Measurements from ENCODE around the gene DDX59. TPM values are rescaled to one million over a fixed set of nuclear protein-coding genes. Genes with fewer than 3 reads are reported as not detected.

Gene DDX59
- total and polyA plus RNA-seq, 8 donors, result 12.1 to 23.9 (median 21.0) TPM

DNA sequence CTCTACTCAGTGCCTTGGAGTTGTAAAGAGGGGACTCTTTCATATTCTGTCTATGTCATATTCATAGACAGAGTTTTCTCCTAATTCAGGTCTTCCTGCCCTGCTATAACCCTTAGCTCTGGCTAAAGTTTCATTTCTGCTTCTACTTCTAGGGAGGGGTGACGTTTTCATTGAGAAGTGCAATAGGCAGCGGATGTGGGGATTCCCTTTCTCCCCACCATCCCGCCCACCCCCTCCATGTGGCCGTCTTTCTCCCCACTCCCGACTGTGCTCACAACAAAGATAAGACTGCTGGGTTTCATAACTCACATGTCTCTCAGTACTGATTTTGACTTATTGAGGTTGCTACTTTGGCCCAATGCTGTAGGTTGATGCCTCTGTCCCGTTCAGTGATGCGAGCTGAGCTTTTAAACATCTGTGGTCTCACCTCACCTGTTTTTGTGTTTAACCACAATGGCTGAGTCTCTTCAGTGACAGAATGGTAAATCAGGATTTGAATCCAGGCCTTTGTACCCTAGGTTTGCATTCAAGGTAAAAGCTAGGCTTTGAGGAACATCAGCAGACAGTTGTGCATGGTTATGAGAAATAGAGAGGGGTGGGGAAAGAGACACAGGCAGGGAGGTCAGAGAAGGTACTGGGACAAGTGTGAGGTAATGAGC lies 41.4 kb downstream of the DDX59 start:
- H3K27me3 ChIP-seq, result no peaks in the 10 kb centered on the region
- no peaks in the 10 kb centered on the region for H3K9me3 ChIP-seq
- no peak for DNase-seq
- 62 to 65% (median 65%) methylated on average over 7 of the region's 7 CpGs for WGBS, 5 donors
- intact Hi-C loops (cut with DNase I; ENCODE audit: low total_unique reads), result loop anchor here (10.0 kb wide), 1 partner anchor 176 kb away; no protein-coding TSS in a partner anchor
- no peak overlapping the region for H3K4me3 ChIP-seq
- H3K27ac ChIP-seq, result no peak overlapping the region
- H3K4me1 ChIP-seq, result no peaks in the 10 kb centered on the region
- no peaks in the 10 kb centered on the region for H3K36me3 ChIP-seq
- TF ChIP-seq EP300 (IDR thresholded peaks at IDR 0.05) (no peak), POLR2AphosphoS5 (IDR thresholded peaks at IDR 0.05) (no peak), POLR2A (IDR thresholded peaks at IDR 0.05) (no peak)
- TF ChIP-seq, protein P1, sequence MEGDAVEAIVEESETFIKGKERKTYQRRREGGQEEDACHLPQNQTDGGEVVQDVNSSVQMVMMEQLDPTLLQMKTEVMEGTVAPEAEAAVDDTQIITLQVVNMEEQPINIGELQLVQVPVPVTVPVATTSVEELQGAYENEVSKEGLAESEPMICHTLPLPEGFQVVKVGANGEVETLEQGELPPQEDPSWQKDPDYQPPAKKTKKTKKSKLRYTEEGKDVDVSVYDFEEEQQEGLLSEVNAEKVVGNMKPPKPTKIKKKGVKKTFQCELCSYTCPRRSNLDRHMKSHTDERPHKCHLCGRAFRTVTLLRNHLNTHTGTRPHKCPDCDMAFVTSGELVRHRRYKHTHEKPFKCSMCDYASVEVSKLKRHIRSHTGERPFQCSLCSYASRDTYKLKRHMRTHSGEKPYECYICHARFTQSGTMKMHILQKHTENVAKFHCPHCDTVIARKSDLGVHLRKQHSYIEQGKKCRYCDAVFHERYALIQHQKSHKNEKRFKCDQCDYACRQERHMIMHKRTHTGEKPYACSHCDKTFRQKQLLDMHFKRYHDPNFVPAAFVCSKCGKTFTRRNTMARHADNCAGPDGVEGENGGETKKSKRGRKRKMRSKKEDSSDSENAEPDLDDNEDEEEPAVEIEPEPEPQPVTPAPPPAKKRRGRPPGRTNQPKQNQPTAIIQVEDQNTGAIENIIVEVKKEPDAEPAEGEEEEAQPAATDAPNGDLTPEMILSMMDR (IDR thresholded peaks at IDR 0.05), result no peak

DNA sequence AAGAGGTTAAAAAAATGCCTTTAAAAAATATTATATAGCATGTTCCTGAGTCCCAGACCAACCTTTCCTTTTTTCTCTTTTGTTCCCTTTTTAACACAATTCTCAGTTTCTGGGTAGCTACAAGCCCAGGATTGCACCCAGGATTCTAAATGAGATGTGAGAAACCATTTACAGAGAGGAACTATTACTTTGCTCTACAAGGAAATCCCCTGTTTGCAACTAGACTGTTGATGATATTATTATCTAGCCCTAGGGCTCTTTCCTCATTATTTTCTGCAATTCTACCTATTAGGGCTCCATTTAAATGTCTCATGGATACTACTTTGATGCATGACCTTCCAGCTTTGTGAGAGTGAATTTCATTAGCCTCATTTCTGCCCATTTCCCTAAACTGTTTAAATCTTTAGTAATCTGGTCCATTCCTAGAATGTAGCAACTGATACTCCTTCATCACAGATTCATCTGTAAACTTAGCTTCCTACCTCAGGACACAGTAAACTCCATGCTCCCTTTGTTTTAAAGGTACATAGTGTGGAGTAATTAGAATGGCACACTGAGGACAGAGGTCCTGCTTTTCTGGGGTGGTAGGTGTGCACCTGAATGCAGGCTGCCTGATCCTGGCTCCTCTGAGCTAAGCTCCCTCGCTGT lies 42.0 kb downstream of the DDX59 start:
- Histone ChIP-seq H3K4me1 (no peaks in the 10 kb centered on the region), H3K36me3 (no peaks in the 10 kb centered on the region), H3K27me3 (no peaks in the 10 kb centered on the region), H3K27ac (no peak overlapping the region), H3K4me3 (no peak overlapping the region), H3K9me3 (no peaks in the 10 kb centered on the region)
- intact Hi-C loops (cut with DNase I; ENCODE audit: low total_unique reads), result loop anchor here (10.0 kb wide), 1 partner anchor 177 kb away; no protein-coding TSS in a partner anchor
- DNase-seq, result no peak
- TF ChIP-seq, protein P1 (IDR thresholded peaks at IDR 0.05), result no peak
- TF ChIP-seq POLR2A (IDR thresholded peaks at IDR 0.05), result no peak
- TF ChIP-seq EP300 (IDR thresholded peaks at IDR 0.05), result no peak
- TF ChIP-seq POLR2AphosphoS5 (IDR thresholded peaks at IDR 0.05), result no peak
- 71 to 87% (median 85%) methylated on average over 1 of the region's 1 CpG for WGBS, 5 donors

DNA sequence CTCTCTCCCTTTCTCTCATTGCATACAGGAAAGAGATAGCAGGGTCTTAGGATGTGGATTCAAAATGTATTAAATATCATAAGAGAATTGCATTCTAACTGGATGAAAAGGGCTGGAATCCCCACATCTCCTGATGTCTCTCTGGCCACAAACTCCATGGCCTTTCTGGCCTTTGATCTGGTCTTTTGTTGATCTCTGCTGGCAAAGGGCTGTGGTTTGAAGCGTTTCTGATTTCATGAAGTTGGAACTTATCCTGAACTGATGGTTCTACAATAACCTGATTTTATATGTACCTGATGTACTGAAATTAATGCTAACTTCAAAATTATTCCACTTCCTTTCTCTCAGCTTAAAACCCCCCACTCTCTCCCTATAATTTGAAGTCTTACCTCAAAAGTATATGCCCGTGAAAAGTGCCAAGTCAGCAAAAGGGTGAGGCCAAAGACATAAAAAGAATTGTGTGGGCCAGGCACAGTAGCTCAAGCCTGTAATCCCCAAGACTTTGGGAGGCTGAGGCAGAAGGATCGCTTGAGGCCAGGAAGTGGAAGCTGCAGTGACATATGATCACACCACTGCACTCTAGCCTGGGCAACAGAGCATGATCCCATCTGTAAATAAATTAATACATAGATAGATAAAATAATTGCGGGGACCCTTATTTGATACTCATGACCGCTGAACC lies 42.7 kb downstream of the DDX59 start:
- H3K36me3 ChIP-seq, result no peaks in the 10 kb centered on the region
- H3K27me3 ChIP-seq, result no peaks in the 10 kb centered on the region
- WGBS, 5 donors, result 69 to 80% (median 74%) methylated on average over 5 of the region's 5 CpGs
- H3K27ac ChIP-seq, result no peak overlapping the region
- peaks cover 0 to 7% (median under 1%) of the 10 kb centered on the region in 4 donors for H3K4me1 ChIP-seq
- H3K9me3 ChIP-seq, result no peaks in the 10 kb centered on the region
- intact Hi-C loops (cut with DNase I; ENCODE audit: low total_unique reads), result loop anchor here (10.0 kb wide), 1 partner anchor 178 kb away; no protein-coding TSS in a partner anchor
- no peak overlapping the region for H3K4me3 ChIP-seq
- DNase-seq, result no peak
- TF ChIP-seq POLR2AphosphoS5 (IDR thresholded peaks at IDR 0.05) (no peak), EP300 (IDR thresholded peaks at IDR 0.05) (no peak), POLR2A (IDR thresholded peaks at IDR 0.05) (no peak)
- TF ChIP-seq, protein P1 (IDR thresholded peaks at IDR 0.05), result no peak

DNA sequence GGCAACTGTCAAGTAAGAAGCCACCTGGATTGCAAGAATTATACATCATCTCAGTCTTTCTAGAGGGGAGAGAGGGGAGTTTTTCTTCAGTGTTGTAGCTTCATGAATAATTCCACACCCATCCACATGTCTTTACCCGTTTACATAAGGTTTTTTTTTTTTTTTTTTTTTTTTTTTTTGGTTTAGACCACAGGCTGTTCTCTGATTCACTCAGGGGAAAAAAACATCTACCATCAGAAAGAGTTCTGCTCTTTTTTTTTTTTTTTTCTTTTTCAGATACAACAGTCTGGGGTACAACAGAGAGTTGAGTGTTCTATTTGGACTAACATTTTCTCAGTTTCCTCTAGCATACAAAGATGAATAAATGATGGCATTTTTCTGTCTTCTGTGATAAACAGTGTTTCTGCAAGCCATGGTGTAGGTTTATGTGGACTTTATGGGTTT lies 44.3 kb downstream of the DDX59 start:
- intact Hi-C loops (cut with DNase I; ENCODE audit: low total_unique reads), result loop anchor here (10.0 kb wide), 1 partner anchor 179 kb away; no protein-coding TSS in a partner anchor
- no peak for TF ChIP-seq POLR2AphosphoS5 (IDR thresholded peaks at IDR 0.05)
- TF ChIP-seq, protein P1 (IDR thresholded peaks at IDR 0.05), result no peak
- no peak for DNase-seq

More for the DNA sequence above, 44.3 kb downstream of the DDX59 start:
- H3K4me3 ChIP-seq, result no peak overlapping the region
- no peaks in the 10 kb centered on the region for H3K9me3 ChIP-seq
- no peaks in the 10 kb centered on the region for H3K36me3 ChIP-seq
- H3K4me1 ChIP-seq, result peaks cover 8 to 18% (median 11%) of the 10 kb centered on the region in 4 donors
- no peak overlapping the region for H3K27ac ChIP-seq
- 0 to 24% (median 4%) methylated on average over 1 of the region's 1 CpG for WGBS, 5 donors
- H3K27me3 ChIP-seq, result no peaks in the 10 kb centered on the region

All from stomach (tissue), 9 donors.